PC-3 (cell line): ENCODE results near the gene HSPB6.

Source experiments
- EZH2 ChIP-seq: fragments of 300-600 bp; sonication (generic); IDR thresholded peaks from one replicate; pipeline ENCODE4 v1.6.1; 2017; ENCODE audit warnings: antibody characterized with exemption, mild to moderate bottlenecking, low read length; ENCODE audit not compliant: unreplicated experiment
- TF ChIP-seq, protein P1 (sequence below): fragments of 300-600 bp; sonication (generic); conservative IDR thresholded peaks from 2 replicates; pipeline ENCODE4 v1.5.1; 2017; ENCODE audit warnings: antibody characterized with exemption, low read depth, mild to moderate bottlenecking, low read length

DNA sequence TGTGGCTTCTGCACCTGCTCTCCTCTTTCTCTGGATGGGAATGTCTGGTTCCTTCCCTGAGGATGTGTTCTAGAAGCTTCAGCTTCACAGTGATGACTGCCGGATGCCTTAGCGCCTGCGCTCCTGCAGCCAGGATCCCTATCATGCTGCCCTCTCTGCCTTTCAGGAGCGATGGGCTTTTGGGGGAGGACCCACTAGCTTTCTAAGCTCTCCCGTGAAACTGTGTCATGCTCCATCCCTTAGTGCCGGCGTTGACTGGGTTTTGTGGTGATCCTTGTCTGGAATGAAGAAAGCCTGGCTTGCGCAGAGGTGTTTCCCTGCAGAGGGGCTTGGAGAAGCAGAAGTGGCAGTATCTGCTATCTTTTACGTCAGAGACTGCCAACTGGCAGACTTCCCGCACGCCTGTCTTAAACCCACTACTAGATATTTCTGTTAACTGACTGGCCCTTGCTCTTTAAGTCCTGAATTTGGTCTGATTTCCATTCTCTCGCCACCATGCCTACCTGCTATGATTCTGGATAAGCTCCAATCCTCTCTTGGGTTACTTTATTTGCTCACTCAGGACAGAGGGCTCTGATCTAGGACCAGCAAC is 42.8 kb downstream of the HSPB6 start:
- TF ChIP-seq, protein P1, sequence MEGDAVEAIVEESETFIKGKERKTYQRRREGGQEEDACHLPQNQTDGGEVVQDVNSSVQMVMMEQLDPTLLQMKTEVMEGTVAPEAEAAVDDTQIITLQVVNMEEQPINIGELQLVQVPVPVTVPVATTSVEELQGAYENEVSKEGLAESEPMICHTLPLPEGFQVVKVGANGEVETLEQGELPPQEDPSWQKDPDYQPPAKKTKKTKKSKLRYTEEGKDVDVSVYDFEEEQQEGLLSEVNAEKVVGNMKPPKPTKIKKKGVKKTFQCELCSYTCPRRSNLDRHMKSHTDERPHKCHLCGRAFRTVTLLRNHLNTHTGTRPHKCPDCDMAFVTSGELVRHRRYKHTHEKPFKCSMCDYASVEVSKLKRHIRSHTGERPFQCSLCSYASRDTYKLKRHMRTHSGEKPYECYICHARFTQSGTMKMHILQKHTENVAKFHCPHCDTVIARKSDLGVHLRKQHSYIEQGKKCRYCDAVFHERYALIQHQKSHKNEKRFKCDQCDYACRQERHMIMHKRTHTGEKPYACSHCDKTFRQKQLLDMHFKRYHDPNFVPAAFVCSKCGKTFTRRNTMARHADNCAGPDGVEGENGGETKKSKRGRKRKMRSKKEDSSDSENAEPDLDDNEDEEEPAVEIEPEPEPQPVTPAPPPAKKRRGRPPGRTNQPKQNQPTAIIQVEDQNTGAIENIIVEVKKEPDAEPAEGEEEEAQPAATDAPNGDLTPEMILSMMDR: no peak
- TF ChIP-seq EZH2: no peak
